GM04504 (cell line): Measurements from ENCODE around the gene LCN9.
"Not testable (repeated sequence)": the region's sequence is repeated elsewhere in the genome, so short reads cannot be mapped to it uniquely, and the experiment has no call there.

ENCODE experiments used
- DNase-seq: peaks from one replicate; pipeline ENCODE4 v3.0.0-alpha.2; 2012; ENCODE audit warnings: low read depth

LCN9 gene

GRCh38 chr9:135662758-135663450, at the start of gene LCN9:
TSS of gene LCN9 (plus strand) at chr9:135663309. CDS start at chr9:135663322, 13 bp downstream.
- DNase-seq, result no peak

- no peak for DNase-seq
Measured at GRCh38 chr9:135613946-135614805, 48.9 kb upstream of the LCN9 start.

- no peak for DNase-seq
Measured at GRCh38 chr9:135614821-135615665, 48.1 kb upstream of the LCN9 start.

GRCh38 chr9:135615666-135616618, 47.2 kb upstream of the LCN9 start:
- no peak for DNase-seq

GRCh38 chr9:135616619-135617537, 46.2 kb upstream of the LCN9 start:
- no peak for DNase-seq

- DNase-seq, result no peak
Measured at GRCh38 chr9:135617538-135617900, 45.6 kb upstream of the LCN9 start.

GRCh38 chr9:135617991-135618411, 45.1 kb upstream of the LCN9 start:
- no peak for DNase-seq

- no peak for DNase-seq
Measured at GRCh38 chr9:135618866-135619598, 44.1 kb upstream of the LCN9 start.

GRCh38 chr9:135619599-135619886, 43.6 kb upstream of the LCN9 start:
- no peak for DNase-seq

GRCh38 chr9:135620558-135620957, 42.6 kb upstream of the LCN9 start:
- DNase-seq, result no peak

GRCh38 chr9:135622415-135623020, 40.6 kb upstream of the LCN9 start:
- DNase-seq, result no peak

GRCh38 chr9:135624282-135624681, 38.8 kb upstream of the LCN9 start:
- no peak for DNase-seq

GRCh38 chr9:135632841-135633240, 30.3 kb upstream of the LCN9 start:
- no peak for DNase-seq

- DNase-seq, result not testable (repeated sequence)
Measured at GRCh38 chr9:135636930-135637530, 26.1 kb upstream of the LCN9 start.

- no peak for DNase-seq
Measured at GRCh38 chr9:135639196-135639595, 23.9 kb upstream of the LCN9 start, which contains the start of gene GLT6D1. TSS of gene GLT6D1 (minus strand) at chr9:135639540. CDS start at chr9:135639187, 353 bp downstream.

GRCh38 chr9:135641047-135641446, 22.1 kb upstream of the LCN9 start:
- no peak for DNase-seq

GRCh38 chr9:135641745-135642144, 21.4 kb upstream of the LCN9 start:
- DNase-seq, result no peak

GRCh38 chr9:135644631-135645218, 18.4 kb upstream of the LCN9 start:
- DNase-seq, result no peak
